Stimulated activated CD4-positive, alpha-beta T cell treated with anti-CD3 and anti-CD28 coated beads, TNF-alpha, amount 100 ng/mL, for 1 hour (primary cell): ENCODE measurements around the gene RAD18.

ENCODE experiments used
- DNase-seq, 3 donors: peaks; one replicate each; pipeline ENCODE4 v3.0.0-alpha.2; 2020; ENCODE audit warnings: low read depth in 3 of 3, low spot score in 1 of 3

The RAD18 gene

DNA sequence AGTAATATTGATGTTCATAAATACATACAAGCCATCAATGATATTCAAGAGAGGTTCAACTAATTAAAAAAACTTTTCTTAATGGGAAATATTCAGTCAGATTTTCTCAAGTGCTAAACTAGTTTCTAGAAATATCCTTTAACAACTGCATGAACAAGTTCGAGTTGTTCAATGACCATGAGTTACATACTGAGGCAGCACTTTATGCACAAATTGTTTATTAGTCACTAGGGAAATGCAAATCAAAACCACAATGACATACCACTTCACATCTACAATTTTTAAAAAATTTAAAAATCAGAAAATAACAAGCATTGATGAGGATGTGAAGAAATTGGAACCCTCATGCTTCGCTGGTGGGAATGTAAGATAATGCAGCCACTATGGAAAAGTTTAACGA, 62.4 kb downstream of the RAD18 start:
- no peak for DNase-seq

DNA sequence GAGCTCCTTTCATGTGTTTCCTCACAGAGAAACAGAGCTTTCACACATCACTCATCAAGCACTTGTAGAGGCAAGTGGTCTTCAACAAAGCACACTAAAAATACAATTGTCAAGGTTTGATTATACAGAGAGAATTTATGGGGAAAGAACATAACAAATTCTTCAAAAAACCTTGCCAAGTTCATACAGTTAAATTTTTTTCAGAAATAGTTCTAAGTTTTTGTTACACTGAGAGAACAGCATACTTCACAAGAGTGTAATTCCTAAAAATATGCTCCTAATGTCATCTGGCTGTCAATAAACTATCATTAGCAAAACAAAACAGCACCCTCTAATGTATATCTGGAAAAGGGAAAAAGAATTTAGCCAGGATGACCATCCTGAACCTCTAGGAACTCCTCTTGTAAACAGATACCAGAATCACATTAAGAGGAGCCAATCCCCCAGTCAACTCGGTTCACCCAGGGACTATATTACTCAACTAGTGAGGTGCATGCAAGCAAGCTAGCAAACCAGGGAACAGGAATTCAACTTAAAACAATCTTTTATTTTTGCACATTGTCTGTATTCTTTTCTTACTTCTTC, 63.3 kb downstream of the RAD18 start:
- no peak for DNase-seq

GRCh38 chr3:8895829-8896228, 67.4 kb downstream of the RAD18 start:
- no peak for DNase-seq

GRCh38 chr3:8893001-8893400, 70.3 kb downstream of the RAD18 start:
- DNase-seq, result no peak

DNA sequence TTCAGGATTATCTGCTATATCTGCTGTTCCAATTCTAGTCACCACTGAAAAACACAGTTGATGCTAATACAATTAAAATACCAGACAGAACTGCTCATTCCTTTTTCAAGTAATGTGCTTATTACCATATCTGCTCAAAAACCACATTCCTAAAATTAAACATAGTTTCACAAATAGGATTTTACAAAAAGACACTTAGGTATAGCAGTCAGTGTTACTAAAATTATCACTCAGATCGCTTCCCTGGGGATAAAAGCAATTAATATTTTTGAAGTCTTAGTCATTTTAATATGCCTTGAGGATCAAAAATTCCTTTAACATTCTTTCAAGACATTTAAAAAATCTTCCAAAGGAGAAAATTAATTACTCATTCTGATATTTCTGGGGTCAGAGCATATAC, 71.5 kb downstream of the RAD18 start:
- no peak for DNase-seq

DNA sequence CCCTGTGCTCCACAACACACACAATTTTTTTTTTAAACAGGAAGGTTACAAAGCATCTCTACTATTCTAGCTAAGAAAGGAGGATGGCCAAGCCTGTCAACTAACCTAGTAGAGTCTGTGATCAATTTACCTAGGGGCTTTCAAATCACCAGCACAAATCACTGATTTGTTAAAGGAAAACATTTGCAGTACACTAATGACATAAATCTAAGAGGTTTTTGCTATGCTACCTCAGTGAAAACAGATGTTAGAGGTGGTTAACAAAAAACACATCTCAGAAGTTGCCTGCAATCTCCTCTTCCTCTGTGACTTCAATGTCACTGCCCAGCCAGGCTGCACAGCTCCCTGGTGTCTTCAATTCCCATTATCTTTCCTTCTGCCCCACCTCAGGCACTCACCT, 72.0 kb downstream of the RAD18 start:
- DNase-seq, result no peak

DNA sequence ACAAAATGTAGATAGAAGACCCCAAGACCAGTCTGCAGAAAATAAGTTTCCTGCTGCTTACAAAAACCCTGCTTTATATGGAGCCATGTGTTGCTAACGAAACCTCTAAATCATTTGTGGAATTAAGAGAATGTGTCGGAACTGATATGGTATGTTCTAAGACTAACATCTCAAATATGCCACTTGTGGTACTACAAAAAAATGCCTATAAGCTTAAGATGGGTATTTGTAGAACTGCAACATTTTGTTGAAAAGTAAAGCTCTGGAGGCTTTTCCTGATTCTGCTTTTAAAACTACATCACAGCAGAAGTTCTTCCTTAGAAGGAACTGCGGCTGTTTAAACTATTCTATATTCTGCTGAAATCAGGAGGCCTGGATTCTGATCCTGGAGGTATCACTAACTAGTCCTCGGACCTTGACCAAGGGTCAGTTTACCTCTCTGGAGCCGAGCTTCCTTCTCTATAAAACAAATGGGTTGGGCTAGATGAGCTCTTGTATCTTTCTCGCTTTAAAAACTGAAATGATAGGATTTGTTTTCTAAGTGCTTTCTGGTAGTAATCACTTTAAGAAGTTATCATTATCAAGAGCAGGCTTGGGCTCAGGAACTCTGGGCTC, 74.9 kb downstream of the RAD18 start:
- DNase-seq, result no peak

DNA sequence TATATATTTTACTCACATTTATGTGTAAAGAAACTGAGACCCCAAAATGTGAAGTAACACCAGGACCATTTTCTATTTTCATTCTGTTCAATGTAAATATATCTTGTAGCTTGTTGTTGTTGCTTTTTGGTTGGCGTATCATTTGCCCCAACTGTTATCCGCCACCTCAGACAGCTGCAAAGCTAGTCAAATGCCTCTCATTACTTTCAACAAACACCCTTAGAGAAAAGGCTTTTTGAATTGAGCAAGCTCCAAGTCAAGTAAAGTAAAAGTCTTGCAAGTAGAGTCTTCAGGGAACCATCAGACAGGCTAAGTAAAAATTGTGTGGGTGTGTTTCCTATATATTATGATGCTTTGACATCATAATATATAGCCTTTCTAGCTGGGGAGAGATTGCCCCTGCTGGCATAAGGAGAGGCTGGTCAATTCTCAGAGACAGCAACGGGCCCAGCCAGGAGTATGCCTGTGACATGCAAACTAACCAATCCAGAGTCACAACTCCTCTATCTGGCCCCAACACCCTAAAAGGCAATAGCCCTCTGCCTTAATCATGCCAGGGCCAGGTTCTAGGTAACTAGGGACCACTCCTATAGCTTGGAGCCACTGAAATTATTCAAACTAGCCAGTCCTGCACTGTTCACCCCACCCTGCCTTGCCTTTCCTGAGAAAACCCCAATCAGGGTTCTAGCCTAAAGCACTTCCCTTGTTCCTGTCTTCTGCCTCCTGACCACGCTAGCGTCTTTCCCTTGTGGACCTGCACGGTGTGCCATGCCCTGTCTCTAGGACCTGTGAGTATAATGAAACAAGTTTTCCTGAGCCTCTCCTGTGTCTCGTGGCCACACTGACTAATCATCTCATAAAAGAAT, 75.6 kb downstream of the RAD18 start:
- DNase-seq, result no peak

DNA sequence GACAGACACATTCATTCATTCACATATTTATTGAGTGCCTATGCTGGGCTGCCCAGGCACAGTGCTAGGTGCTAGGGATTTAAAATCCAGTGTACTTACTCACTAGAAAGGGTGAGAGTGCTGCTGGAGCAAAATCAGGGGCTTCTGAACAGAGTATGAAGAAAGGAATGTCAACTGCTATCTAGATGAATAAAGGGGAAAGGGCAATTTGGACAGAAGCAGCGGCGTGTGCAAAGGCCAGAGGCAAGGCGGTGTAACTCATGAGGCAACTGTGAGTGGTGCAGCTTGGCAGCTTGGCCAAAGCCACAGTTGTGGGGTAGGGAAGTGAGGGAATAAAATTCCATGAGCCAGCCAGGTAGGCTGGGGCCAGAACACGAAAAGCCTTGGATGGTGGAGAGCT, 76.7 kb downstream of the RAD18 start:
- no peak for DNase-seq

GRCh38 chr3:8885536-8886316, 77.5 kb downstream of the RAD18 start:
- no peak for DNase-seq

- no peak for DNase-seq
Observed at GRCh38 chr3:8884630-8885290, 78.5 kb downstream of the RAD18 start.

DNA sequence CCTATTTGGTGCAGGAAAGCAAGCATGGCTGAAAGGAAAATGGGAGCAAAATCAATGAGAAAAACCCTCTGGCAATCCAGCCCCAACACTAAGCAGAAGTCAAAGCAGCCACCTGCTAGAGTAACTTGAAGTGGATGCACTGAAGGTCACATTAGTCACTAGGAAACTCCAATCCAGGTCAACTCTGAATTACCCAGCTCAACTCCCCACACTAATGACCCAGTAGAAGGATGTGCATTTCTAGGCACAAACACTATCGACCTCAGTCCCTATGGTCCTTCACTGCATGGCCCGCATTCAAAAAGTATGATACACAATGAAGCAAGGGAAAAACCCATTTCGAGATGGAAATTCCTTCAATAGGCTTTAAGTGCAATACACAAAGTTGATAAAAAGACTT, 80.6 kb downstream of the RAD18 start:
- DNase-seq, result no peak

DNA sequence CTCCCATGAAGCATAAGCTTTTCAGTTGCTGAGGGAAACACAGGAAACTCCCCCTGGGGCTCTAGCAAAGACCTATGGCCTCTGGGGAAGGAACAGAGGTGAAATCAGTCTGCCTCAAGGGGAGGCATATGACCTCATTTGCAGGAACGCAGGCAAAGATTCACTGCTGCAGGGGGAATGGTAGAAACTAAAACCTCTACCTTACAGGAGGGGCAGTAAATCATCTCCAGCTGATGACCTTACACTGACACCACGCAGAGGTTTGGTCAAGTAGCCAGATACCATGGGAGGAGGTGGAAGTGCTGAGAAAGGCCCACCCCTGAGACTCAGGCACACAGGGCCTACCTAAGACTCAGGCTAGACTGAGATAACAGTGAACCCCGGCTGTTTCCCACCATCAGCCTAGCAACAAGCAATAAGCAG, 81.1 kb downstream of the RAD18 start:
- DNase-seq, result no peak

DNA sequence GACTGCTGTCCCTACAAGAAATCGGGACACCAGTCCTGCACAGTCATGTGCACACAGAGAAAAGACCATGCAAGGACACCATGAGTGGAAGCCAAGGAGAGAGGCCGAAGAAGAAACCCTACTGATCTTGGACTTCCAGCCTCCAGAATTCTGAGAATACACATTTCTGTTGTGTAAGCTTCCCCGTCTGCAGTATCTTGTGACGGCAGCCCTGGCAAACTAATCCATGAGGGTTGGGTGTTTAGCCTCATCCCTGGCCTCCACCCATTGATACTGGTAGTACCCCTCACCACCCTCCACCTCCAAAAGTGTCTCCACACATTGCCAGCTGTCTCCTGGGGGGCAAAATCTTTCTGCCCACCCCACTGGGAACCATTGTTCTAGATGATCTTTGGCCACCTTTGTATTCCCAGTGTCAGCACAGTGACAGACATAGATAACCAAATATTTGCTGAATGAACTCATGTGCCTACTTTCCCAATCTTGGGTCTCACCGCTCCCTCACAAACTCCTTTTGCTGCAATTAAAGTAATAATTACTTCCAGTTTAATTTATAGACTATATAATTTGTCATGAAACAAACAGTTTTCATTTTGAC, 83.8 kb downstream of the RAD18 start:
- no peak for DNase-seq

- no peak for DNase-seq
Observed at GRCh38 chr3:8875836-8876235, 87.4 kb downstream of the RAD18 start.

GRCh38 chr3:8873740-8874139, 89.5 kb downstream of the RAD18 start:
- no peak for DNase-seq

GRCh38 chr3:8872261-8872660, 91.0 kb downstream of the RAD18 start:
- no peak for DNase-seq

GRCh38 chr3:8871306-8871705, 92.0 kb downstream of the RAD18 start:
- DNase-seq, result no peak

DNA sequence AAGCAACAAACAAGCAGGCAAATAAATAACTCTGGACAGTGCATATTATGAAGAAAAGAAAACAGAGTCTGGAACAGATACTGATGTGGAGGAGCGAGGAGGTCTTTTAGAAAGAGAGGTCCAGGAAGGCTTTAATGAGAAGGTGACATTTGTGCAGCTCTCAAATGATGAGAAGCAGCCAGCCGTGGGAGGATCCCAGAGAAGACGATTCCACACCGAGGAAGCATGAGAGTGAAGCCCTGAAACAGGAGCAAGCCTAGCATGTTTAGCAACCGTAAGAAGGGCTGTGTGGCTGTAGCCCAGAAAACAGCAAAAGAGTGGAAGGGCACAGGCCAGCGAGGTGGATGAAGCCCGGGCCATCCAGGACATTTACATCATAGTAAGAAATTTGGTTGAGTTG, 93.1 kb downstream of the RAD18 start:
- DNase-seq, result no peak

DNA sequence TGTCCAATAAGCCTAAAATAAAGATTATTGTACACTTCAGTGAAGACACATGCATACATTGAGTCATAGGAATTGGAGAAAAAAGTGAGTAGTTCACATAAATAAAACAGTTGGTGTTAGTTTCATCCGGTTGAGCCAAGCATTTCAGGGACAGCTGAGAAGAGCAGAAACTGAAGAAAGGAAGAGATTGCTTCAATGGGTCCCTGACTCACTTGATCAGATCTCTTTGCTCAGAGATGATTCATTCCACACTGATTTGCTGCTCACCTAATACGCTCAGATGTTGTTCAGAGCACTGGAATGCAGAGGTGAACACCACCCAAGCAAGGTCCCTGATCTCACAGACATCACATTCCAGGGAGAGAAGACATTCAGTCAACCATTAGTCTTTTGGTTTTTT, 93.7 kb downstream of the RAD18 start:
- no peak for DNase-seq

DNA sequence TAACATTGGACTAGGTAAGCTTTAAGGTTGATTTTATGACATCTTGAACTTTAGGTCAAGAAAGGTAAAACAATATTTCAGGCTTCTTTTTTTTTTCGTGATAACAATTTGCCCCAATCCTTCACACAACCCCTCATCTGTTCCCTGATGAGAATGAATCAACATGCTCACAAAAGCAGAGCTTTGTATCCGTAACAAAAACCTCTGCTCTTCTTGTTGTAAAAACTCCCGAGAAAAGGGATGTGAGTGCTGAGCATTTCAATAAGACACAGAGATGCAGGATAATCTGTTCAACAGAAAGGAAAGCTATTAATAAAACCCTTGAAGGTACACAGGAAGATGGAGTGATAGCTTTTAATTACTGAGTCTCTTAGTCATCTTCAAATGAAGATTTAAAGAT, 94.3 kb downstream of the RAD18 start:
- DNase-seq, result no peak
